ENCODE measurements around the gene CD160. TPM values are rescaled to one million over a fixed set of nuclear protein-coding genes. Genes with fewer than 3 reads are reported as not detected.

Gene CD160
- total RNA-seq, 1 experiment from 2014 or later = not detected

DNA sequence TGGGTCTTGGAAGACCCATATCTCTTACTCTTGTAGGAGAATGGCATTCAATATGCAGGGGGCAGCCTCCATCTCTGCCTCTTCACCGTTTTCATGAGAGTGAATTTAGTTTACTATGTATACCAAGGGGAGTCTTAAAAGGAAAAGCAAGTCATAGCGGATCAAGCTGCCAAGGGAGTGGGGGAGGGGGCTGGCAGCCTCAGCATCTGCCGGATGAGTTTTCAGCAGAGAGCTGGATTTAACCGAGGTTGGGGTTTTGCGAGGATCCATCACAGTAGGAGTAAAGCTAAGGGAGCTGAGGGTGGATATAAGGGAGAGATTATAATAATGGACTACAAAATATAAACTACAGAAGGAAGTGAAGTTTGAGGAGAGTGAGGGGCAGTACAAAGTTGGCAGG, 9.9 kb downstream of the CD160 start:
- Histone ChIP-seq H4K91ac (ENCODE audit: insufficient read length, low read depth, low read length) (no peak overlapping the region), H2BK12ac (ENCODE audit: insufficient read length, low read depth, low read length) (no peak overlapping the region), H3K79me2 (ENCODE audit: insufficient read depth, low read length) (no peaks in the 10 kb centered on the region), H3K4me1 (ENCODE audit: insufficient read depth, low read length) (no peaks in the 10 kb centered on the region; the same call in 1 of the 2 replicates), H3T11ph (ENCODE audit: low read length) (no peak overlapping the region), H3K4me2 (ENCODE audit: insufficient read depth, insufficient read length, low read length) (no peak overlapping the region), H4K5ac (ENCODE audit: insufficient read length, low read depth, low read length) (no peak overlapping the region), H3K27me3 (ENCODE audit: insufficient read depth, low read length) (no peaks in the 10 kb centered on the region), H3K9me3 (ENCODE audit: control insufficient read depth, low read depth, low read length) (no peaks in the 10 kb centered on the region), H2BK5ac (ENCODE audit: insufficient read length, low read length) (no peak overlapping the region), H3K27ac (ENCODE audit: insufficient read length, low read depth, low read length) (no peak overlapping the region), H3K23me2 (ENCODE audit: insufficient read length, low read depth, low read length, poor library complexity, severe bottlenecking) (no peaks in the 10 kb centered on the region), H2AFZ (ENCODE audit: low read length) (no peak overlapping the region), H3K14ac (ENCODE audit: insufficient read depth, low read length) (no peak overlapping the region), H2BK120ac (ENCODE audit: low read depth, low read length, poor library complexity, severe bottlenecking) (no peak overlapping the region), H2AK5ac (ENCODE audit: insufficient read length, low read length) (no peak overlapping the region), H3K9ac (ENCODE audit: extremely low read depth, insufficient read length, low read length) (no peak overlapping the region), H4K20me1 (ENCODE audit: control insufficient read depth, insufficient read depth, insufficient read length) (no peaks in the 10 kb centered on the region), H4K8ac (replicated peaks; ENCODE audit: insufficient read length, low read depth, low read length) (no peak overlapping the region), H2BK15ac (ENCODE audit: low read depth, low read length) (no peak overlapping the region), H3K4ac (ENCODE audit: low read depth, low read length) (no peak overlapping the region), H2BK20ac (ENCODE audit: low read depth, low read length, poor library complexity, severe bottlenecking) (no peak overlapping the region), H3K18ac (ENCODE audit: insufficient read length, low read depth, low read length) (no peak overlapping the region), H3K79me1 (ENCODE audit: insufficient read depth, low read depth, low read length, poor library complexity, severe bottlenecking) (no peaks in the 10 kb centered on the region), H3K23ac (ENCODE audit: insufficient read length, low read depth, low read length) (no peak overlapping the region), H3K56ac (ENCODE audit: insufficient read length, low read depth, low read length) (no peak overlapping the region)
- Mint-ChIP-seq H3K4me3 (no peak overlapping the region; a peak in 1 of 5 replicates), H3K4me1 (peaks cover 13 to 19% of the 10 kb centered on the region in 2 experiments), H3K27me3 (ENCODE audit: low read depth) (no peaks in the 10 kb centered on the region; the same call in 1 of the 2 replicates), H3K27ac (no peak overlapping the region), H3K9me3 (no peaks in the 10 kb centered on the region), H3K36me3 (ENCODE audit: insufficient read depth in 1 of 3, low read depth in 3 of 3) (no peaks in the 10 kb centered on the region)
- no peak for DNase-seq
- WGBS (ENCODE audit: extremely low coverage, insufficient read length, low lambda C conversion rate) = no CpG with 5 or more reads among the region's 5 CpGs
- TF ChIP-seq CTCF (conservative IDR thresholded peaks at IDR 0.05) = no peak
